NOMO-1 treated with dmso at 0.1 percent for 144 hours (cell line): Measurements from ENCODE around the gene MYO16.
A peak's percentile ranks its signal among the peaks of the same experiment; 100 is the strongest.

ENCODE experiments used
- DNase-seq: peaks from one replicate; lab custom pipeline; 2025; ENCODE audit not compliant: unreplicated experiment; lab: John Stamatoyannopoulos, UW

MYO16 gene

GRCh38 chr13:108662528-108662927 lies 33.1 kb downstream of the MYO16 start:
- DNase-seq, result no peak

GRCh38 chr13:108663710-108664109 lies 34.3 kb downstream of the MYO16 start:
- no peak for DNase-seq

GRCh38 chr13:108667205-108667604 lies 37.8 kb downstream of the MYO16 start:
- no peak for DNase-seq

- DNase-seq, result no peak
These were observed 40.0 kb downstream of the MYO16 start for GRCh38 chr13:108669381-108669780.

- no peak for DNase-seq
These were observed 44.9 kb downstream of the MYO16 start for GRCh38 chr13:108674346-108674745.

GRCh38 chr13:108674771-108675170 lies 45.4 kb downstream of the MYO16 start:
- DNase-seq, result no peak

- no peak for DNase-seq
These were observed 47.2 kb downstream of the MYO16 start for GRCh38 chr13:108676620-108677019.

- no peak for DNase-seq
These were observed 48.4 kb downstream of the MYO16 start for GRCh38 chr13:108677806-108678205.

- no peak for DNase-seq
These were observed 50.6 kb downstream of the MYO16 start for GRCh38 chr13:108680011-108680410.

GRCh38 chr13:108681986-108682575 lies 52.7 kb downstream of the MYO16 start:
- no peak for DNase-seq

- DNase-seq, result no peak
These were observed 53.3 kb downstream of the MYO16 start for GRCh38 chr13:108682714-108683113.

GRCh38 chr13:108686027-108686426 lies 56.6 kb downstream of the MYO16 start:
- no peak for DNase-seq

- no peak for DNase-seq
These were observed 61.3 kb downstream of the MYO16 start for GRCh38 chr13:108690726-108691125.

- peak; percentile 7 for DNase-seq
These were observed 71.2 kb downstream of the MYO16 start for GRCh38 chr13:108700422-108701170.

- DNase-seq, result no peak
These were observed 72.8 kb downstream of the MYO16 start for GRCh38 chr13:108702171-108702570.

- no peak for DNase-seq
These were observed 75.6 kb downstream of the MYO16 start for GRCh38 chr13:108705031-108705430.

- no peak for DNase-seq
These were observed 78.2 kb downstream of the MYO16 start for GRCh38 chr13:108707584-108707983.

GRCh38 chr13:108708921-108709320 lies 79.5 kb downstream of the MYO16 start:
- no peak for DNase-seq

- DNase-seq, result no peak
These were observed 82.0 kb downstream of the MYO16 start for GRCh38 chr13:108711386-108711785.

- no peak for DNase-seq
These were observed 96.1 kb downstream of the MYO16 start for GRCh38 chr13:108725471-108725870.

- DNase-seq, result no peak
These were observed 99.0 kb downstream of the MYO16 start for GRCh38 chr13:108728370-108728769.

- no peak for DNase-seq
These were observed 103.7 kb downstream of the MYO16 start for GRCh38 chr13:108733022-108733560.
